Suprapubic skin (tissue), 4 donors: ENCODE results near the gene IER5.

Source experiments
- EP300 ChIP-seq: sonication (generic); formaldehyde crosslinking; IDR thresholded peaks from one replicate; pipeline ENCODE4 v1.6.1; 2017; ENCODE audit warnings: antibody characterized with exemption
- POLR2A ChIP-seq, 2 donors: fragments of 450-650 bp; IDR thresholded peaks; one replicate each; pipeline ENCODE4 v1.6.1; 2017; ENCODE audit warnings: antibody characterized with exemption in 2 of 2, mild to moderate bottlenecking in 2 of 2, moderate library complexity in 2 of 2
- POLR2AphosphoS5 ChIP-seq, 3 donors: sonication (generic); formaldehyde crosslinking; IDR thresholded peaks; one replicate each; pipeline ENCODE4 v1.6.1; 2017; ENCODE audit warnings: antibody characterized with exemption in 3 of 3
- TF ChIP-seq, protein P1 (sequence below), 2 donors: fragments of 200-600 bp in 1 of 2; fragments of 450-650 bp in 1 of 2; sonication (generic) in 1 of 2; IDR thresholded peaks; one replicate each; pipeline ENCODE4 v1.5.1; 2016 to 2019; ENCODE audit warnings: antibody characterized with exemption in 2 of 2, mild to moderate bottlenecking in 1 of 2, moderate library complexity in 1 of 2

DNA sequence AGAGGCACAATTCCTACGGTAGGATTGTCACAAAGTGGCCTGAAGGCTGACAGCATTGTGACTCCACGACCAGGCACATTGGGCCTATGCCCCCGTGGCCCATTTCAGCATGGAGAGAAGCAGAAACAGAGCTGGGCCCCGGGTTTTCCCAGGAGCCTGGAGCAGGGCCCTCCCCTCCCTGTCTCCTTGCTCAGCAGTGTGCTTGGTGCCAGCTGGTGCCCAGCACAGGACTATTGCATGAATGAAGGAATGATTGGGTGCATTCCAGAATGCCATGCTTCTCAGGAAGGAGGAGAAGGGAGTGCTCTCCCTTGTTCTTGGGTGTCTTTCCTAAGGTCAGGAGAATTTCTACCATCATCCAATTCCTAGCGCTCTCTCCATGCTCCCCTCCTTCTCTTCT is 33.7 kb downstream of the IER5 start:
- TF ChIP-seq, protein P1, sequence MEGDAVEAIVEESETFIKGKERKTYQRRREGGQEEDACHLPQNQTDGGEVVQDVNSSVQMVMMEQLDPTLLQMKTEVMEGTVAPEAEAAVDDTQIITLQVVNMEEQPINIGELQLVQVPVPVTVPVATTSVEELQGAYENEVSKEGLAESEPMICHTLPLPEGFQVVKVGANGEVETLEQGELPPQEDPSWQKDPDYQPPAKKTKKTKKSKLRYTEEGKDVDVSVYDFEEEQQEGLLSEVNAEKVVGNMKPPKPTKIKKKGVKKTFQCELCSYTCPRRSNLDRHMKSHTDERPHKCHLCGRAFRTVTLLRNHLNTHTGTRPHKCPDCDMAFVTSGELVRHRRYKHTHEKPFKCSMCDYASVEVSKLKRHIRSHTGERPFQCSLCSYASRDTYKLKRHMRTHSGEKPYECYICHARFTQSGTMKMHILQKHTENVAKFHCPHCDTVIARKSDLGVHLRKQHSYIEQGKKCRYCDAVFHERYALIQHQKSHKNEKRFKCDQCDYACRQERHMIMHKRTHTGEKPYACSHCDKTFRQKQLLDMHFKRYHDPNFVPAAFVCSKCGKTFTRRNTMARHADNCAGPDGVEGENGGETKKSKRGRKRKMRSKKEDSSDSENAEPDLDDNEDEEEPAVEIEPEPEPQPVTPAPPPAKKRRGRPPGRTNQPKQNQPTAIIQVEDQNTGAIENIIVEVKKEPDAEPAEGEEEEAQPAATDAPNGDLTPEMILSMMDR (IDR thresholded peaks at IDR 0.05), result no peak
- TF ChIP-seq POLR2AphosphoS5 (IDR thresholded peaks at IDR 0.05) (no peak), EP300 (no peak), POLR2A (IDR thresholded peaks at IDR 0.05) (no peak)
